GM21367 (cell line): ENCODE data around the gene IL15RA.
A peak's percentile ranks its signal among the peaks of the same experiment; 100 is the strongest.
"Not testable (repeated sequence)": the region's sequence is repeated elsewhere in the genome, so short reads cannot be mapped to it uniquely, and the experiment has no call there.

Experiments used
- ATAC-seq: cut with Tn5 transposase; IDR thresholded peaks from one replicate; pipeline ENCODE4 v1.9.1; 2021; ENCODE audit not compliant: unreplicated experiment

Gene IL15RA

DNA sequence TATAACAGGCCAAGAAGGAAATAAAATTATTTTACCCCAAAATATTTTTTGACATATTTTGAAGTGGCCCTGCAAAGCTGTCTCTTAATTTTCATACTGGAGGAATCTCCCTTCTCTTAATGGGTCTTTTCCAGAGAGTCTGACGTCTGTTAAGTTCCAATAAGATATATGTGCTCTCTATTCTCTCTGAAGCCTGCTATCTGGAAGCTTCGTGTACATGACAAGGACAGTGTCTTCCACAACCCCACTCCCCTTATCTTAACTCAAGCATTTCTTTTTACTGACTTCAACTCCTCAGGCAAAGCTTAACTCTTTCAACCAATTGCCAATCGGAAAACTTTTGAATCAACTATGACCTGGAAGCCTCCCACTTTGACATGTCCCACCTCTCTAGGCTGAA is 29.2 kb upstream of the IL15RA start:
- no peak for ATAC-seq

GRCh38 chr10:6005856-6006395 is 28.6 kb upstream of the IL15RA start:
- no peak for ATAC-seq

DNA sequence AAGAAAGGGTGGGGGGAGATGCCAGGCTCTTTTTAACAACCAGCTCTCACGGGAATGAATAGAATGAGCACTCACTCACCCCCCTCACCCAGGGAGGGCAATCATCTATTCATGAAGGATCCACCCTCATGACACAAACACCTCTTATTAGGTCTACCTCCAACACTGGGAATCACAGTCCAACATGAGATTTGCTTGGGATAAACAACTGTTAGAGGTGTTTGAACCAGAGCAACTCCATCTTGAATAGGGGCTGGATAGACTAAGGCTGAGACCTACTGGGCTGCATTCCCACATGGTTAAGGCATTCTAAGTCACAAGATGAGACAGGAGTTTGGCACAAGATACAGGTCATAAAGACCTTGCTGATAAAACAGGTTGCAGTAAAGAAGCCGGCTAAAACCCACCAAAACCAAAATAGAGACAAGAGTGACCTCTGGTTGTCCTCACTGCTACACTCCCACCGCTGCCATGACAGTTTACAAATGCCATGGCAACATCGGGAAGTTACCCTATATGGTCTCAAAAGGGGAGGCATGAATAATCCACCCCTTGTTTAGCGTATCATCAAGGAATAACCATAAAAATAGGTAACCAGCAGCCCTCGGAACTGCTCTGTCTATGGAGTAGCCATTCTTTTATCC is 27.9 kb upstream of the IL15RA start:
- ATAC-seq: not testable (repeated sequence)

GRCh38 chr10:6002809-6003510 is 25.6 kb upstream of the IL15RA start:
- ATAC-seq: peak; percentile 64

GRCh38 chr10:5999440-6000165 is 22.3 kb upstream of the IL15RA start:
- ATAC-seq: no peak

DNA sequence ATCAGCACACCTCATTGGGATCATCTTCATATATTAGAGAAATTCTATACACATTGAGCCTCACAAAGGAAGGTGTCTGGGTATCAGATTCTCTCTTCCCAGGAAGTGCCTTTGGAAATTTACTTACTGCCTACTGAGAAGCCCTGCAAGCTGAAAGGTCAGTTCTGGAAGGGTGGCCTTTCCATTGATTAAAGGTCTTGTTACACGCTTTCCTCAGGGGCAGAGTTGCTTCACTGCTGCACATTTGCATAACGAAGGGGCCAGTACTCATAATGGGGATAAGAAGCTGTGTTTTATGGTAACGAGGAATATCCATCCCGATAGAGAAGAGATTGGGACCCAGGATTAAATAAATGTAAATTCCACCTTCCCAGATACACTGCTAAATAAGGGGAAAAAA is 19.4 kb upstream of the IL15RA start:
- ATAC-seq: no peak

DNA sequence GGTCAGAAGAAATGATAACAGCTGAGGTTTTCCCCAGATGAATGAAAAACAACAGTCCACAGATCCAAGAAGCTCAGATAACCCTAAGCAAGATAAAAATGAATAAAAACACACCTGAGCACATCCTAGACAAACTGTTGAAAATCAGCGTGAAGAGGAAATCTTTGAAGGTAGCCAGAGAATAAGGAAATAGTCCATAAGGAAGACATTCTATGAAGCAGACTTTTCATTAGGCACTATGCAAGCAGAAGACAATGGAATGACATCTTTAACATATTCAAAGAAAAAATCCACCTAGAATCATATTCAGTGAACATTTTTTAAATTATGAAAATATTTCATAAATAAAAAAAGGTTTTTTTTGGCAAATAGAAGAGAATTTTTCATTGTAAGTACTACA is 15.1 kb upstream of the IL15RA start:
- no peak for ATAC-seq

DNA sequence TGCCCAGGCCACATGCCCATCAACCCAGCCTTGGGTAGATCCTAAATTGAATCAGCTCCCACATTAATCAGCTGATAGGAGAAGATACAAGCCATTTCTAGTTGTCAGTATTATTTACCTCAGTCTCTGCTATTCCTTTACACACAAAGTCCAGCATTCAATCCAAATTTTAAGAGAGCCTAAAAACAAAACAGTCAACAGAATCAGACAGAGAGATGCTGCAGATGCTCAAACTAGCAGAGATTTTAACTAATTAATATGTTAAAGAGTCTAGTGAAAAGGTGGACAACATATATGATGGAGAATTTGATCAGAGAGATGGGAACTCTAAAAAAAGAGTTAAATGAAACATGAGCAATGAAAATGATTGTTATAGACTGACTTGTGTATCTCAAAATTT is 14.4 kb upstream of the IL15RA start:
- ATAC-seq: no peak

DNA sequence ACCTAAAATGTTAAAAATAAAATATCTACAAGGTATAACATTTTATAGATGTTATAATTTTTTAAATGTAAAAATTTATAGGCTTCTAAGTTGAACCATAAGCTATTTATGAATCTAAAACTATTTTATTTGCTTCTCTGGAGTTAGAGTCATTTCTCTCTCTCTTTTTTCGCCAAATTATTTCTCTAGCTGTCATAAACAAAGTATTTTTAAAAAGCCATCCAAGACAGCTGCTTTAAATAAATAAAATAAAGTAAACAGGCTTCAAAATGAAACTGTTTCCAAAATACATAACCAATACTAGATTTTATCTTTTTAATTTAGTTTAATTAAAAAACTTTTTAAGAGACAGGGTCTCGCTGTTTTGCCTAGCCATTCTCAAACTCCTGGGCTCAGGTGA is 12.4 kb upstream of the IL15RA start:
- ATAC-seq: no peak

DNA sequence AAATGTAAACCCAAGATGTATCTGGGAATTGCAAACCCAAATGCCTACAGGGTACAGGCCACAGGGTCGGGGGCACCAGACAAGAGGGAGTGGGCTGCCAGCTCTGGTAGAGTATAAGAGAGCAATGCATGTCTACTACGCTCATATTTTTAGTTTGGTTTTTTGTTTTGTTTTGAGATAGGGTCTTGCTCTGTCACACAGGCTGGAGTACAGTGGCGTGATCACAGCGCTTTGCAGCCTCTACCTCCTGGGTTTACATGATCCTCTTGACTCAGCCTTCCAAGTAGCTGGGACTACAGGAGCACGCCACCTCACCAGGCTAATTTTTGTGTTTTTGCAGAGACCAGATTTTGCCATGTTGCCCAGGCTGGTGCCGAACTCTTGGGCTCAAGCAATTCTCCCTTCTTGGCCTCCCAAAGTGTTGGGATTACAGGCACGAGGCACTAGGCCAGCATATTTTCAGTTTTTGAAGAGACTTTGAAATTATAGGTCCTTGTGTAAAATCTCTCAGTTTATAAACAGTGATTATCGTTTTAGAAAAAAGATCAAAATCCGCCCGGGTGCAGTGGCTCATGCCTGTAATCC is 11.1 kb upstream of the IL15RA start:
- no peak for ATAC-seq

- ATAC-seq: no peak
These were observed 10.4 kb upstream of the IL15RA start for GRCh38 chr10:5987747-5988146.

DNA sequence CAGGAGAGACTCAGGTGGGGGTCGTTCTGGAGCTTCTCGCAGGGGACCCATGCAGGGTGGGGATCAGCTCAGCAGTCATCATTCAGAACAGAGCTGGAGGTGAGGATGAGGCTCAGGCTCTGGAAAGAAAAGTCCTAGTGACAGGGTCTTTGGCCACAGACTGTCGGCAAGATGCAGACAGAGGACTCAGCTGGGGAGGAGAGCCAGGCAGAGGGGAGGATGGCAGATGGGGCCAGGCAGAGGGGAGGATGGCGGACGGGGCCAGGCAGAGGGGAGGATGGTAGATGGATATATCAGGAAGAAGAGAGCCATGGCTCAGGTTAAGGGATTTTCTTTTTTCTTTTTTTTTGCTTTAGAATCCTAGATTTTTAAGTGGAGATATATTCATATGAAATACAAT is 7.7 kb upstream of the IL15RA start:
- ATAC-seq: no peak

- no peak for ATAC-seq
These were observed 6.4 kb upstream of the IL15RA start for GRCh38 chr10:5983774-5984173.

DNA sequence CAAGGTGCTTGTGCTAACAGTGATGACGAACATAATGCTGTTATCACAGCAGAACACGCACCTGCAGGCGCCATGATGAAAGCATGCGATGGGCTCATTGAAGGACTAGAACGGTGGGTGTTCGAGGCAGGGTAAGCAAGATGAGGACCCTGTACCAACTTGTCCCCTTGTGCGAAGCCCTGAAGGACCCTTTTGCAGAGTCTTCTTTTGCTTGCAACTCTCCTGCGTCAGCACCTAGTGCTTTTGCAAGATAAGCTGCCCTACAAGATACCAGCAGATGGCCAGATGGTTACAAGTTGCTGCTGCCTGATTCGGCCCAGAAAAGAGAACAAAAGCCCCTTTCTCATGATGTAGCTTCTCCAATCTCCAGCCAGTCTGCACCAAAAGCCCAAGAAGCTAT is 4.2 kb upstream of the IL15RA start:
- ATAC-seq: no peak

DNA sequence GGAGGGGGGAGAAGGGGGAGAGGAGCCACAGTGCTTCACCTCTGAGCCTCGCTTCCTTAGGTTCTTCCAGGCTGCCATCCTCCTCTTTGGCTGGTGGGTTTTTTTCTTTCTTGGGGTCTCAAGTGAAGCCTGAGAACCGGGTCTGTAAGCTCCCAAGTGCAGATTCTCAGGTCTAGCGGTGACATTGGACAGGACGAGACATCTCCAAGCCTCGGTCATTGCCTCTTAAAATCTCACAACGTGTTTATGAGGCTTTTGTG is 817 bp upstream of the IL15RA start:
- no peak for ATAC-seq

DNA sequence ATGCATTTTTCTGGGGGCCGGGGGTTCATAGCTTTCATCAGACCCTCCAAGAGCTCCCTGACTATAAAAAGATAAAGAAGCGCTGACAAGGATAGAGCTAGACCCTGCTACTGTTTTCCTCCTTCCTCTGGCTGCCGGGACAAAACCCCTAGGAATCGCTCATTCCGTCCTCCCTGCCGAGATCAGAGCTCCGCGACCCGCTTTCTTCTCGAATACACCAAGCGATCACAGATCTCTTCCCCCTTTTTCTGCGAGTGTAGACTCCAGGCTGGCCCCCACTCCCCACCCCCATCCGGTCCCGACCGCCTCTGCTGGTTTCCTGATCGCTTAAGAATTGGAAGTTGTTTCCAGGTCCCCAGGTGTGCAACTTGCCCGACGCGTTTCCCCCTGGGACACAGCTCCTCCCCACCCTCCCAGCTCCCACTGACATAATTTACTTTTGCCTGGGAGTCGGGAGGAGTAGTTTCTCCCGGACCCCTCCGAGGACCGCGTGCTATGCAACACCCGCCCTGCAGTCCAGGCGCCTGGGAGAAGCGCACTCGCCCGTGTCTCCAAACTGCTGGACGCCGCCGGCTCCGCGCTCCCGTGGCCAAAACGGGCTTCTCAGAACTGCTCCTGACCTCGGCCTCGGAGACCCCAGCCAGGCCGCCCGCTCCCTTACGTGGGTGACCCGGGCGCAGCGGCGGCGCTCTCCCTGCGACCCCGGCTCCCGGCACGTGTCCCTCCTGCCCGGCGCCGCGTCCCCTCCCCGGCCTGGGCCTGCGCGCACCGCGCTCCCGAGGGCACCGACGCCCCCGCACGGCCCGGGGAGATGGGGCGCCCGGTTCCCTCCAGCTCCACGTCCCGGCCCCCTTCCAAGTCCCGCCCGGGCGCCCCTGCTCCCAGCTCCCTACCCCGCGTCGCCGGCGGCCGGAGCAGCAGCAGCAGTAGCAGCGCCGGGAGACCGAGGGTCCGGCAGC is 552 bp downstream of the IL15RA start:
- ATAC-seq: peak; percentile 12

DNA sequence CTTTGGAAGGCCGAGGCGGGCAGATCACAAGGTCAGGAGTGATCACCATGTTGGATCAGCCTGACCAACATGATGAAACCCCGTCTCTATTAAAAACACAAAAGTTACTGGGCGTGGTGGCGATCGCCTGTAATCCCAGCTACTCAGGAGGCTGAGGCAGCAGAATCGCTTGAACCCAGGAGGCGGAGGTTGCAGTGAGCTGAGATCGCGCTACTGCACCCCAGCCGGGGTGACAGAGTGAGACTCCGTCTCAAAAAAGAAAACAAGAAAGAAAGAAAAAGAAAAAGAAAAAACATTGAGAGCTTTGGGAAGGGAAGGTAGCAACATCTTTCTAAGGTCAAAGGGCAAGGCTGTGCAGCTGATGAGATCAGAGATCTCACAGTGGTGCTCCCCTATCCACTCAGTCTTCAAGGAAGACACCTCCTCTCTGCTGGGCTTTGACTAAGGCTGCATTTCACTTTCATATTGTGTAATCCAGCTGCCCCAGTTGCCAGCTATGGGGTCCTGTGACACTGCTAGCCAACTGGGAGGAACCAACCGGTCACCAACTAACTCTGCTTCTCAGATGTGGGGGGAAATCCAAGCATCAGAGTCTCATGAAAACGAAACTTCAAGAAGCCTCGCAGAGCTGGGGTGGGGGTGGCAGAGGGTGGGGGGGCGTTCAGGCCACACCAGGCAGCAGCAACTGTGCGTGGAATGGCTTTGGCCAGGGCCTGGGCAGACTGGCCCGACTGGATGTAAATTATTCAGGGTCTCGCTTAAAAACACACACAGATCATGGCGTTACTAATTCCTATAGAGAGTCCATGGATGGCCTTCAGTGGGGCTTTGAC is 1.5 kb downstream of the IL15RA start:
- ATAC-seq: peak; percentile 58

DNA sequence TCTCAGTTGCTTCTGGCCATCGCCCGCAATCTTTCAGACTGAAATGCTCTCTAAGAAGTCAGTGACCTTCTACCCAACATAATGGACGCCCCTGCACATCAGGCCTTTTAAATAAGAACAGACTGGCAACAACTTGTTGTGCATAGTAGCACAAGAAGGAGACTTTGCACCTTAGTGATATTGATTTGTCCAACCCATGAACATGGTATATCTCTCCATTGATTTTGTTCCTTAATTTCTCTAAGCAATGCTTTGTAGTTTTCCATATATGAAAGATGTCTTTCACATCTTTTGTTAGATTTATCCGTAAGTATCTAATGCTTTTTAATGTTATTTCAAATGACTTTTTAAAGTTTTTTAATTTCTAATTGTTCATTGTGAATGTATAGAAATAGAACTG is 4.3 kb downstream of the IL15RA start:
- ATAC-seq: no peak

DNA sequence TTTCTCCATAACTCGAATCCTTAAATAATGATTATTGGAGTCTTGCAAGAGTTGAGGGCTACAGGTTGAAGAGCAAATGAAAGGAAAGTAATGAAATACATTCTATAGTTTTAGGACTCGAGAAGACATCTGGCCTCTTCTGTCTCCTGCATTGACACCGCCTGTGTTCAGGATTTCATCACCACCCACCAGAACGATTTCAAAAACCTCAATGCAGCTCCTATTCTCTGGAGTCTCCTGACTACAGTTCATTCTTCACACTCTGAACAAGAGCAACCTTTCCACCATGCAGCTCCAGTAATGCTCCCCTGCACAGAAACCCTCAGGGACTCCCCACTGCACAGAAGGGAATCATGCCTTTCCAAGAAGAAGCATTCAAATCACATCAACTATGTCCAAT is 5.5 kb downstream of the IL15RA start:
- ATAC-seq: no peak

GRCh38 chr10:5971315-5971832 is 6.0 kb downstream of the IL15RA start:
- ATAC-seq: no peak
